HepG2 (cell line): ENCODE measurements around the gene TMEM97. TPM values are rescaled to one million over a fixed set of nuclear protein-coding genes. Genes with fewer than 3 reads are reported as not detected.

ENCODE experiments used
- ATAC-seq: fragments of 200-7000 bp; cut with Tn5 transposase; 3 replicates; pipeline ENCODE4 v1.9.1; 2020; ENCODE audit warnings: mild to moderate bottlenecking, moderate library complexity
- BruUV-seq: library from RNA; stranded (reverse); fragments of 400-500 nt; replicated peaks from 2 replicates; lab custom pipeline; 2021; lab: Mats Ljungman, UMichigan
- CTCF ChIA-PET: fragments of 300-600 bp; formaldehyde crosslinking; extraction: SDS; loops from one replicate; lab custom pipeline; 2021; ENCODE audit warnings: low total read pairs, inconsistent platforms, low intra/inter-chr PET ratio; lab: Yijun Ruan, JAX
- POLR2A ChIA-PET: fragments of 350-600 bp; sonication (Branson Sonifier 250); formaldehyde crosslinking; loops from one replicate; lab custom pipeline; 2020; ENCODE audit warnings: antibody characterized with exemption, inconsistent platforms; lab: Yijun Ruan, JAX
- DNase-seq: peaks from one replicate; pipeline ENCODE4 v3.0.0-alpha.2; 2015; ENCODE audit warnings: low spot score
- FAIRE-seq: peaks from 3 replicates; lab custom pipeline; 2011; peaks lifted over from hg19 to GRCh38; lab: Jason Lieb, UNC
- H2AFZ ChIP-seq: one replicate; pipeline ENCODE4 v1.6.1; 2011; ENCODE audit warnings: low read length, inconsistent platforms
- H3K27ac ChIP-seq: fragments of 300-600 bp; 3 replicates; pipeline ENCODE4 v1.8.0; 2011; ENCODE audit warnings: mixed run types, mild to moderate bottlenecking, mixed read lengths, low read length, inconsistent platforms; ENCODE audit not compliant: insufficient read depth; ENCODE audit errors: extremely low read length
- H3K27me3 ChIP-seq, 2 experiments: fragments of 200-600 bp in 1 of 2; 2 replicates in 1 of 2; 3 replicates in 1 of 2; pipeline versions ENCODE4 v1.6.0 to v1.8.0; 2011; ENCODE audit warnings: low read length in 2 of 2, mild to moderate bottlenecking in 2 of 2, moderate library complexity in 2 of 2, inconsistent platforms in 1 of 2; ENCODE audit not compliant: insufficient read depth in 2 of 2, control insufficient read depth in 1 of 2
- H3K36me3 ChIP-seq, 2 experiments: fragments of 200-600 bp in 1 of 2; replicated peaks in 1 of 2; 2 replicates in 1 of 2; 3 replicates in 1 of 2; pipeline versions ENCODE4 v1.5.1 to v1.8.0; 2011; ENCODE audit warnings: low read length in 2 of 2, inconsistent platforms in 1 of 2; ENCODE audit not compliant: insufficient read depth in 2 of 2, control insufficient read depth in 1 of 2
- H3K4me1 ChIP-seq: 2 replicates; pipeline ENCODE4 v1.5.1; 2012; ENCODE audit warnings: low read length, inconsistent platforms; ENCODE audit not compliant: insufficient read depth
- H3K4me2 ChIP-seq: 2 replicates; pipeline ENCODE4 v1.6.0; 2011; ENCODE audit warnings: low read depth, low read length, inconsistent platforms
- H3K4me3 ChIP-seq, 3 experiments: fragments of 200-600 bp in 1 of 3; sonication (generic), shearing (Covaris generic) in 1 of 3; replicated peaks in 1 of 3; 2 replicates each; pipeline ENCODE4 v1.5.1; 2011 to 2016; ENCODE audit warnings: low read length in 3 of 3, inconsistent platforms in 2 of 3, low read depth in 2 of 3, mild to moderate bottlenecking in 2 of 3, control low read depth in 1 of 3, mixed read lengths in 1 of 3; ENCODE audit not compliant: insufficient read depth in 1 of 3
- H3K79me2 ChIP-seq: one replicate; pipeline ENCODE4 v1.6.1; 2011; ENCODE audit warnings: low read length, inconsistent platforms; ENCODE audit not compliant: insufficient read depth
- H3K9ac ChIP-seq: 2 replicates; pipeline ENCODE4 v1.6.0; 2011; ENCODE audit warnings: mild to moderate bottlenecking, low read depth, low read length, inconsistent platforms; ENCODE audit not compliant: insufficient read depth
- H3K9me3 ChIP-seq: 2 replicates; pipeline ENCODE4 v1.5.1; 2012; ENCODE audit warnings: mild to moderate bottlenecking, low read length
- H4K20me1 ChIP-seq: 2 replicates; pipeline ENCODE4 v1.6.0; 2011; ENCODE audit warnings: inconsistent platforms, mild to moderate bottlenecking, low read length, moderate library complexity; ENCODE audit not compliant: insufficient read depth
- HNF1A ChIP-seq, 2 experiments: sonication (generic) in 1 of 2; formaldehyde crosslinking in 1 of 2; IDR thresholded peaks; 2 replicates each; pipeline versions ENCODE4 v1.4.0 to v1.6.1; 2016 to 2020; ENCODE audit warnings: borderline replicate concordance in 1 of 2, low read depth in 1 of 2, mild to moderate bottlenecking in 1 of 2, missing genetic modification reagents in 1 of 2
- MYC ChIP-seq: sonication (generic); formaldehyde crosslinking; IDR thresholded peaks from 2 replicates; pipeline ENCODE4 v1.9.0; 2021; ENCODE audit warnings: missing genetic modification reagents, borderline replicate concordance
- NR1H2 ChIP-seq: sonication (generic); formaldehyde crosslinking; IDR thresholded peaks from 2 replicates; pipeline ENCODE4 v1.8.1; 2022; ENCODE audit warnings: low read depth, missing genetic modification reagents, borderline replicate concordance
- POLR2AphosphoS2 ChIP-seq: IDR thresholded peaks from 2 replicates; pipeline ENCODE4 v1.6.1; 2011; ENCODE audit warnings: low read depth, low read length, improper control_type of control experiment
- PTBP1 ChIP-seq: fragments of 200-400 bp; formaldehyde crosslinking; IDR thresholded peaks from 2 replicates; pipeline ENCODE4 v1.6.1; 2018; ENCODE audit warnings: low read length, low read depth; ENCODE audit not compliant: poor library complexity, severe bottlenecking
- RBM22 ChIP-seq: fragments of 200-400 bp; formaldehyde crosslinking; optimal IDR thresholded peaks from 2 replicates; pipeline ENCODE3; 2017; ENCODE audit warnings: mild to moderate bottlenecking, low read length, moderate library complexity
- RFX5 ChIP-seq: IDR thresholded peaks from 2 replicates; pipeline ENCODE4 v1.6.1; 2011; ENCODE audit warnings: low read depth, low read length, improper control_type of control experiment
- TP53 ChIP-seq: sonication (generic); formaldehyde crosslinking; conservative IDR thresholded peaks from 2 replicates; pipeline ENCODE4 v1.4.0; 2020; ENCODE audit warnings: missing genetic modification reagents
- ZMAT5 ChIP-seq: sonication (generic); formaldehyde crosslinking; IDR thresholded peaks from 2 replicates; pipeline ENCODE4 v1.5.0; 2020; ENCODE audit warnings: mild to moderate bottlenecking, low read depth, missing genetic modification reagents, borderline replicate concordance
- ZNF124 ChIP-seq: sonication (generic); formaldehyde crosslinking; IDR thresholded peaks from 2 replicates; pipeline ENCODE4 v1.4.0; 2020; ENCODE audit warnings: missing genetic modification reagents
- ZNF234 ChIP-seq: sonication (generic); formaldehyde crosslinking; conservative IDR thresholded peaks from 2 replicates; pipeline ENCODE4 v1.5.1; 2020; ENCODE audit warnings: mild to moderate bottlenecking, missing genetic modification reagents
- ZNF333 ChIP-seq: sonication (generic); formaldehyde crosslinking; IDR thresholded peaks from 2 replicates; pipeline ENCODE4 v1.4.0; 2020; ENCODE audit warnings: mild to moderate bottlenecking, missing genetic modification reagents, borderline replicate concordance
- ZNF564 ChIP-seq: sonication (generic); formaldehyde crosslinking; IDR thresholded peaks from 2 replicates; pipeline ENCODE4 v1.8.1; 2023; ENCODE audit warnings: mild to moderate bottlenecking, missing genetic modification reagents
- ZNF768 ChIP-seq: sonication (generic); formaldehyde crosslinking; IDR thresholded peaks from 2 replicates; pipeline ENCODE4 v1.4.0; 2020; ENCODE audit warnings: missing genetic modification reagents
- ZNF780A ChIP-seq: sonication (generic); formaldehyde crosslinking; IDR thresholded peaks from 2 replicates; pipeline ENCODE4 v1.8.0; 2022; ENCODE audit warnings: mild to moderate bottlenecking, missing genetic modification reagents, moderate library complexity
- WGBS: methylation state at CpG from one replicate; pipeline ENCODE4 v1.1.6; 2017; ENCODE audit warnings: low lambda C conversion rate; 5-methylcytosine and 5-hydroxymethylcytosine counted together
- in situ Hi-C: cut with HindIII; loops from 2 replicates; pipeline ENCODE4 v1.10.0; 2017; ENCODE audit warnings: low pct_unique_long_range_greater_than_20kb; ENCODE audit not compliant: extremely low pct_ligation_motif_present
- intact Hi-C: fragments of 100-400 bp; cut with micrococcal nuclease; formaldehyde crosslinking; loops from one replicate; pipeline ENCODE4 v1.10.0; 2022; ENCODE audit not compliant: unreplicated experiment
- polyA plus RNA-seq, 8 experiments: library from polyadenylated mRNA; depleted of rRNA in 3 of 8; stranded (reverse) in 7 of 8; unstranded in 1 of 8; fragments of >200 nt; fragmentation: Illumina TruSeq in 4 of 8; extraction: Trizol in 4 of 8; gene quantifications; 2 replicates each; pipeline versions ENCODE4 v1.2.1 to v1.2.3, GENCODE V29; 2011 to 2016; ENCODE audit warnings: low read depth in 4 of 8, missing spikeins in 1 of 8, mixed read lengths in 1 of 8; ENCODE audit not compliant: insufficient read depth in 1 of 8
- total RNA-seq, 5 experiments: library from RNA; depleted of rRNA; stranded (reverse); fragments of >200 nt; fragmentation: Illumina TruSeq; extraction: Trizol; gene quantifications; 2 replicates each; pipeline ENCODE4 v1.2.3, GENCODE V29; 2016; ENCODE audit warnings: low read depth in 1 of 5

The TMEM97 gene
- total and polyA plus RNA-seq, 2 of the 13 experiments (the other 11 are each of a cell fraction or from before 2014, with no cell fraction given) = 69.6 to 137 TPM

GRCh38 chr17:28325211-28325610, 6.2 kb downstream of the TMEM97 start:
- BruUV-seq = no TSS peak
- no peak overlapping the region for H3K4me3 ChIP-seq
- WGBS = 97% methylated on average over 5 of the region's 5 CpGs
- FAIRE-seq = no peak
- ATAC-seq = no peak
- TF ChIP-seq PTBP1 = no peak
- in situ Hi-C loops = no loop called here
- H3K4me1 ChIP-seq = peaks cover 74% of the 10 kb centered on the region
- H3K27me3 ChIP-seq = no peaks in the 10 kb centered on the region
- POLR2A ChIA-PET = interaction anchor here (2.1 kb wide), 1 partner anchor 10 kb away, joined by 10 read pairs; the partner anchor contains the start of genes IFT20 and TNFAIP1
- H3K9ac ChIP-seq = no peak overlapping the region
- H3K36me3 ChIP-seq = peaks cover 9 to 41% of the 10 kb centered on the region in 2 experiments
- no peaks in the 10 kb centered on the region for H3K9me3 ChIP-seq
- DNase-seq = no peak
- H3K27ac ChIP-seq = no peak overlapping the region
- peaks cover 5% of the 10 kb centered on the region; the same call in 1 of the 2 replicates for H4K20me1 ChIP-seq
- no peak overlapping the region for H2AFZ ChIP-seq
- no peak overlapping the region for H3K4me2 ChIP-seq
- CTCF ChIA-PET = no interaction called here
- peaks cover 60% of the 10 kb centered on the region for H3K79me2 ChIP-seq
- intact Hi-C loops = no loop called here

- H3K9me3 ChIP-seq = no peaks in the 10 kb centered on the region
- intact Hi-C loops (no loop called here), in situ Hi-C loops (no loop called here)
- FAIRE-seq (no peak), DNase-seq (no peak), ATAC-seq (no peak)
- no TSS peak for BruUV-seq
- peaks cover 51% of the 10 kb centered on the region for H3K79me2 ChIP-seq
- peaks cover 65% of the 10 kb centered on the region for H3K4me1 ChIP-seq
- H3K27me3 ChIP-seq = no peaks in the 10 kb centered on the region
- no peak overlapping the region for H3K4me3 ChIP-seq
- ChIA-PET POLR2A (interaction anchor here (2.1 kb wide), 1 partner anchor 9 kb away, joined by 10 read pairs; the partner anchor contains the start of genes IFT20 and TNFAIP1), CTCF (no interaction called here)
- no peak overlapping the region for H2AFZ ChIP-seq
- peaks cover 14 to 48% of the 10 kb centered on the region in 2 experiments for H3K36me3 ChIP-seq
- 91% methylated on average over 7 of the region's 7 CpGs for WGBS
- H3K4me2 ChIP-seq = no peak overlapping the region
- no peak overlapping the region for H3K9ac ChIP-seq
- H4K20me1 ChIP-seq = peaks cover under 1% of the 10 kb centered on the region; the same call in 1 of the 2 replicates
- no peak overlapping the region for H3K27ac ChIP-seq
- TF ChIP-seq ZMAT5 = no peak
- TF ChIP-seq TP53 = no peak
- TF ChIP-seq MYC (CRISPR knock-in tag) = no peak
- TF ChIP-seq NR1H2 (CRISPR knock-in tag) = no peak
- no peak for TF ChIP-seq RFX5
- TF ChIP-seq RBM22 = no peak
- no peak for TF ChIP-seq POLR2AphosphoS2
- TF ChIP-seq ZNF768 (CRISPR knock-in tag) = no peak
- TF ChIP-seq ZNF124 (CRISPR knock-in tag) = no peak
- TF ChIP-seq HNF1A (IDR thresholded peaks at IDR 0.05; ENCODE audit: low read depth) = no peak
- no peak for TF ChIP-seq HNF1A (CRISPR knock-in tag; IDR thresholded peaks at IDR 0.05; ENCODE audit: borderline replicate concordance)
- no peak for TF ChIP-seq ZNF564 (CRISPR knock-in tag)
- TF ChIP-seq ZNF234 (CRISPR knock-in tag) = no peak
- TF ChIP-seq ZNF780A = no peak
- TF ChIP-seq ZNF333 (CRISPR knock-in tag) = no peak
Observed at GRCh38 chr17:28326114-28326513, 7.1 kb downstream of the TMEM97 start.
